Parathyroid adenoma (tissue), 2 donors: ENCODE measurements around the gene AUH.

Experiments used
- H2AFZ ChIP-seq: fragments of 300-600 bp; sonication (generic); one replicate; pipeline ENCODE4 v1.7.0; 2017; ENCODE audit warnings: antibody characterized with exemption, mild to moderate bottlenecking
- H3K27ac ChIP-seq: fragments of 300-600 bp; sonication (generic); one replicate; pipeline ENCODE4 v1.7.0; 2017
- H3K27me3 ChIP-seq: fragments of 300-600 bp; sonication (generic); one replicate; pipeline ENCODE4 v1.7.0; 2017; ENCODE audit warnings: low read length; ENCODE audit not compliant: control insufficient read depth, insufficient read depth
- H3K36me3 ChIP-seq: fragments of 300-600 bp; sonication (generic); one replicate; pipeline ENCODE4 v1.7.0; 2017; ENCODE audit warnings: low read length; ENCODE audit not compliant: control insufficient read depth, insufficient read depth
- H3K4me1 ChIP-seq: fragments of 300-600 bp; sonication (generic); one replicate; pipeline ENCODE4 v1.7.0; 2017; ENCODE audit warnings: control low read depth
- H3K4me2 ChIP-seq: fragments of 300-600 bp; sonication (generic); one replicate; pipeline ENCODE4 v1.7.0; 2017; ENCODE audit warnings: low read length
- H3K4me3 ChIP-seq: fragments of 300-600 bp; sonication (generic); one replicate; pipeline ENCODE4 v1.7.0; 2017; ENCODE audit warnings: low read depth, low read length
- H3K79me2 ChIP-seq: fragments of 300-600 bp; sonication (generic); one replicate; pipeline ENCODE4 v1.7.0; 2017; ENCODE audit warnings: control low read depth
- H3K9ac ChIP-seq: fragments of 300-600 bp; sonication (generic); one replicate; pipeline ENCODE4 v1.7.0; 2017; ENCODE audit warnings: mild to moderate bottlenecking
- H3K9me3 ChIP-seq: fragments of 300-600 bp; sonication (generic); one replicate; pipeline ENCODE4 v1.7.0; 2017; ENCODE audit warnings: low read length; ENCODE audit not compliant: control insufficient read depth
- CTCF ChIP-seq: fragments of 300-600 bp; sonication (generic); IDR thresholded peaks from one replicate; pipeline ENCODE4 v1.7.0; 2017; ENCODE audit warnings: antibody characterized with exemption, mild to moderate bottlenecking
- donor health status: primary hyperparathyroidism.

Gene AUH

GRCh38 chr9:91253488-91253887, 108.2 kb downstream of the AUH start:
- Histone ChIP-seq H3K36me3 (no peaks in the 10 kb centered on the region), H3K4me2 (no peak overlapping the region), H3K79me2 (no peaks in the 10 kb centered on the region), H3K9me3 (no peaks in the 10 kb centered on the region), H3K4me1 (no peaks in the 10 kb centered on the region), H3K9ac (no peak overlapping the region), H3K27ac (no peak overlapping the region), H3K4me3 (no peak overlapping the region), H2AFZ (no peak overlapping the region), H3K27me3 (no peaks in the 10 kb centered on the region)
- TF ChIP-seq CTCF: no peak

GRCh38 chr9:91248707-91249106, 113.0 kb downstream of the AUH start:
- H3K4me1 ChIP-seq: no peaks in the 10 kb centered on the region
- H3K4me3 ChIP-seq: no peak overlapping the region
- H3K27me3 ChIP-seq: no peaks in the 10 kb centered on the region
- H3K27ac ChIP-seq: no peak overlapping the region
- H2AFZ ChIP-seq: no peak overlapping the region
- H3K9ac ChIP-seq: no peak overlapping the region
- no peak for TF ChIP-seq CTCF
- H3K79me2 ChIP-seq: no peaks in the 10 kb centered on the region
- no peak overlapping the region for H3K4me2 ChIP-seq
- H3K36me3 ChIP-seq: no peaks in the 10 kb centered on the region
- no peaks in the 10 kb centered on the region for H3K9me3 ChIP-seq

- no peak overlapping the region for H3K9ac ChIP-seq
- H3K4me2 ChIP-seq: no peak overlapping the region
- no peaks in the 10 kb centered on the region for H3K9me3 ChIP-seq
- peaks cover 3% of the 10 kb centered on the region for H3K4me1 ChIP-seq
- H3K4me3 ChIP-seq: no peak overlapping the region
- no peak overlapping the region for H2AFZ ChIP-seq
- no peaks in the 10 kb centered on the region for H3K27me3 ChIP-seq
- no peaks in the 10 kb centered on the region for H3K79me2 ChIP-seq
- no peaks in the 10 kb centered on the region for H3K36me3 ChIP-seq
- no peak for TF ChIP-seq CTCF
- H3K27ac ChIP-seq: no peak overlapping the region
These were observed 114.4 kb downstream of the AUH start for GRCh38 chr9:91247278-91247677.

- no peak overlapping the region for H3K4me3 ChIP-seq
- no peaks in the 10 kb centered on the region for H3K36me3 ChIP-seq
- no peak overlapping the region for H3K27ac ChIP-seq
- no peaks in the 10 kb centered on the region for H3K27me3 ChIP-seq
- peaks cover 3% of the 10 kb centered on the region for H3K4me1 ChIP-seq
- H3K9me3 ChIP-seq: no peaks in the 10 kb centered on the region
- no peak overlapping the region for H2AFZ ChIP-seq
- H3K79me2 ChIP-seq: no peaks in the 10 kb centered on the region
- no peak for TF ChIP-seq CTCF
- H3K9ac ChIP-seq: no peak overlapping the region
- H3K4me2 ChIP-seq: no peak overlapping the region
These were observed 114.9 kb downstream of the AUH start for GRCh38 chr9:91246846-91247245.

- H3K9me3 ChIP-seq: no peaks in the 10 kb centered on the region
- no peak overlapping the region for H3K27ac ChIP-seq
- H3K36me3 ChIP-seq: no peaks in the 10 kb centered on the region
- H2AFZ ChIP-seq: no peak overlapping the region
- no peaks in the 10 kb centered on the region for H3K79me2 ChIP-seq
- H3K4me2 ChIP-seq: no peak overlapping the region
- peaks cover 5% of the 10 kb centered on the region for H3K4me1 ChIP-seq
- no peaks in the 10 kb centered on the region for H3K27me3 ChIP-seq
- no peak overlapping the region for H3K9ac ChIP-seq
- no peak for TF ChIP-seq CTCF
- H3K4me3 ChIP-seq: no peak overlapping the region
These were observed 116.0 kb downstream of the AUH start for GRCh38 chr9:91245431-91246313.
